CD4-positive, alpha-beta T cell treated with Interleukin-15 for 4 hours (primary cell): ENCODE measurements around the gene BLOC1S5.
"Not testable (repeated sequence)": the region's sequence is repeated elsewhere in the genome, so short reads cannot be mapped to it uniquely, and the experiment has no call there.

Source experiments
- DNase-seq: peaks from one replicate; pipeline ENCODE4 v3.0.0-alpha.2; 2020; ENCODE audit warnings: low spot score

The BLOC1S5 gene

DNA sequence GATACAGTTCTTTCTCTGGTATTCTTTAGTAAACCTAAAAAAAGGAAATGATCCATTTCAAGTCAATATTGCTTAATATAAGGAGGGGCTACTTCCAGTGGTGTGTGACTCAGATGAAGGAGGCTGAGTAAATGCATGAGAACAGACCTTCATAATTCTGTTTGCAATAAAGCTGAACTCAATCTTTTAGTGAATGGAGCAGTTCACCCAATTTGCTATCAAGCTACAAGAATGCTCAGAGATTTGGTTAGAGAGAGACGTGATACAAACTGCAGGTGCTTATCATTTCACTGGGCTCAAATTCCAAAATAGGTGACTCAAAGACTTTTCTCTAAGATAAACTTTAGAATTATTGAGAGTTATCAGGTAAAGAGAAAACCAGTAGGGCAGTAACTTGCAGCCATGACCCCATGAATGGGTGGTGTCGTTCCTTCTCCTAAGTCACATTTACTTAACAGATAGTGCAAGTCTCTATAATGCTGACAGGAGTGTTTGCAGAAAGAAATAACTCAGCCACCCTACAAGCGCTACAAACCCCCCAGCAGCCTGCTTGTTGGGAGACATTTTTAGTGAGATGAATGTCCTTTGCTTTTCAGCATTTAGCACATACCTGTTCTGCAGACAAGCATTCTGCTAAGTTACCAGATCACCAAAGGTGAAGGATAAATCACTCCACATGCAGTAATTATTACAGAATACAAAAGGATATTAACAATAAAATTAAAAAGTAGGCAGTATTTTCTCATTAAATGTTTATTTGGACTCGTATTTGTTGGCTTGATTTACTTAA is 16.4 kb upstream of the BLOC1S5 start:
- no peak for DNase-seq

- DNase-seq, result no peak
These were observed 14.9 kb upstream of the BLOC1S5 start for GRCh38 chr6:8079126-8079525.

DNA sequence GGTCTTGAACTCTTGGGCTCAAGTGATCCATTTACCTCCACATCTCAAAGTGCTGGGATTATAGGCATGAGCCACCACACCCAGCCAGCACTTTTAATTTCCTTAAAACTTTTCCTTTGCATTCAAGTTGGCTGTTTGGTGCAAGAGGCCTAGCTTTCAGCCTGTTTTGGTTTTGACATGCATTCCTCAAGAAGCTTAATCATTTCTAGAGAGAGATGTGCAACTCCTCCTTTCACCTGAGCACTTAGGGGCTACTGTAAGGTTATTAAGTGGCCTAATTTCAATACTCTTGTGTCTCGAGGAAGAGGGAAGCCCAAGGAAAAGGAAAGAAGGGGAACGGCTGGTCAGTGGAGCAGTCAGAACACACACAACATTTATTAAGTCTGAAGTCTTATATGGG is 13.8 kb upstream of the BLOC1S5 start:
- DNase-seq, result no peak

DNA sequence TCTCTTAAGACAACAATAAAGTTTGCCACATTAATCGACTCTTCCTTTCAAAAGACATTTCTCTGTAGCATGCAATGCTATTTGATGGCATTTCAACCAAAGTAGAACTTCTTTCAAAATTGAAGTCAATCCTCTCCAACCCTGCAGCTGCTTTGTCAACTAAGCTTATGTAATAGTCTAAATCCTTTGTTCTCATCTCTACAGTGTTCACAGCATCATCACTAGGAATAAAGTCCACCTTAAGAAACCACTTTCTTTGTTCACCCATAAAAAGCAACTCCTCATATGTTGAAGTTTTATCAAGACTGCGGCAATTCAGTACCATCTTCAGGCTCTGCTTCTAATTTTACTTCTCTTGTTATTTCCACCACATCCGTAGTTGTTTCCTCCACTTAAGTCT is 11.5 kb upstream of the BLOC1S5 start:
- no peak for DNase-seq

- no peak for DNase-seq
These were observed 11.0 kb upstream of the BLOC1S5 start for GRCh38 chr6:8075185-8075584.

GRCh38 chr6:8074213-8074612 is 10.0 kb upstream of the BLOC1S5 start:
- DNase-seq, result no peak

DNA sequence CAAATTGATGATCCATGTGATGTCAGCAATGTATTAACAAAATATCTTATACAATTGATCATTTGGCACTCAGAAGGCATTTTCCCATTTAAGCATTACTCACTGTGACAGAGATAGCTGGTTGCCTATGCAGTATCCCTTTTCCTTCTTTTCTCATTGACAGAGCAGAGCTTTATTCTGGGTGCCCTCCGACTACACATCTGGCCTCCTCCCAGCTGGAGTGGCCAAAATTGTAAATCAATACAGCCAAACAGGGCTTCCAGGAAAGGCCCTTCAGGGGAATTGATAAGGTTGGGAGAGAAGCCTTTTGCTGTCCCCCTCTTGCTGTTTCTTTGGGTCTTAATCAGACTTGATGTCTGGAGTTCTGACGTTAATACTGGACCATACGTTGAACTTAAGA is 9.6 kb upstream of the BLOC1S5 start:
- no peak for DNase-seq

- DNase-seq, result no peak
These were observed 6.5 kb upstream of the BLOC1S5 start for GRCh38 chr6:8070718-8071117.

DNA sequence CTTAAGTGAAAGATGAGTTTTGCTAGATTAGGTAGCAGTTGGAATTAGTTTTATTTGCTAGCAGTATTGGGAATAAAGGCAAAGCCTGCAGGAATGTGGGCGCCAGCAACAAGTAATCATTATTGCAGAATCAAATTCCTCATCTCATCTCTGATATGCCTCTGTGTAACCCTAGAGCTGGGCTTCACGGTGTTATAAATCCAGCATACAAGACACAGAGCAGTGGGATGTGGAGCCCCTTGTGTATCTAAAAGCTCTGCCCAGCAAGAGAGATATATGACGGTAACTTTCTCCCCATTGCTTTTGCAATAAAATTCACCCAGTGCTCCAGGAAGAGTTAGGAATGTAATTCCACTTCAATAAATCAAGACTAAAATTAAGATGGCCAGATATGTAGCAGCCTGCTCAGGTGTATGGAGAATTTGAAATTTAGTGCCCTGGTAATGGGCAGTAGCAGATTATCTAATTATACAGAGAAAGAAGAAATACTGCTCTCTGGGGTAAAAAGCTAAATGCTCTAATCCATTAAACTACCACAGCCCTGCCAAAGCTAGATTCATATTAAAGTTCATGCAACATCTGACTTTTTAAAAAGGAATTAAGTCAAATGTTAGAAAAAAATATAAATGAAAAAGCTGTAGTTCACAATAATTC is 5.6 kb upstream of the BLOC1S5 start:
- DNase-seq, result no peak

DNA sequence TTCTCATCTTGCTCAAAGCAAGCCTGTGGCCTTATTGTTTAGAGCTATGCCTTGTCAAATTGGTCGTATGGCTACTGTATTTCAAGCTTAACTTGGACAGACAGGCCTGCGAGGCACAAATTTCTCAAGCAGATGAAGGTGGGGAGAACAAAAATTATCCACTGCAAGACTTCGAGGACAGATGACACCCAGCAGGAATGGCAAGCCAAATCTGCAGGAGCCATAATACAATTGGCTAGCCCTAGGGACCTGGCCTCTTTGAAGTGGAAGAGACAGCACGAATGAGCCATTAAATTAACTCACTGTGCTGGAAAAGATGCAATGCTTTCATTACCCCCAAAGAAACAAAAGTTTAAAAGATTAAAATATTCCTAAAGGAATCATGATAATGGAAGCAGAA is 5.0 kb upstream of the BLOC1S5 start:
- no peak for DNase-seq

- no peak for DNase-seq
These were observed 1.9 kb upstream of the BLOC1S5 start for GRCh38 chr6:8066108-8066507.

DNA sequence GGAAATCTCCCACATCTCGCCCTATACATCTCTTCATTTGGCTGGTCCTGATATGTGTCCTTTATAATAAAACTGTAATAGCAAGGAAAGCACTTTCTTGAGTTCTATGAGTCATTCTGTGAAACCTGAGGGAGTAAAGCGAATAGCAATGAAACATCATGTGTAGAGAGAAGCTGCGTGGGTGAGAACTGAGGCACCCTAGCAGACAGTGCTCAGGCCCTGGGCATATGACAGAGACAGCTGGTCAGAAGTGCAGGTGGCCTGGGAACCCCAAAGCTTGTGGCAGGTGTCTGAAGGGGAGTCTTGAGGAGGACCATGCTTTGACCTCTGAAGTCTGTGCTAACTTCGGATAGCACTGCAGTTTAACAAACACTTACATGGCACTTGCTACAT is 1.3 kb upstream of the BLOC1S5 start:
- DNase-seq, result no peak

- no peak for DNase-seq
These were observed 689 bp upstream of the BLOC1S5 start for GRCh38 chr6:8064638-8065518.

GRCh38 chr6:8061736-8062135 is 2.5 kb downstream of the BLOC1S5 start:
- DNase-seq, result no peak

DNA sequence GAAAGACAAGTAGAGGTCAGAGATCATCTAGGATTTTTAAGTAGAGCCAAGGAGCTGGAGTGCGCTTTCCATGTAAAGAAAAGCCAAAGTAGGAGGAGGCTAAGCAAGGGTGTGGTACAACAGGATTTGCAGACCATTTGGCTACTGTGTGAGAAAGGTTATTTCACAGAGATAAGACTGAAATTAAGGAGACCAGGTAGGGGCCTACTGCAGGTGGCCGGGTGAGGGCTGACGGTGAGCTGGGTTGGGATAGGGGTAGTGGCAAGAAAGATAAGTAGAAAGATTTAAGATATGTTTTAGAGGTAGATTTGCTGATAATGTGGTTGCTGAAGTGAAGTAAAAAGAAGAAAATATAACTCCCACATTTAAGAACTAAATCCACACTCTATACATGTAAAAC is 3.8 kb downstream of the BLOC1S5 start:
- DNase-seq, result no peak

DNA sequence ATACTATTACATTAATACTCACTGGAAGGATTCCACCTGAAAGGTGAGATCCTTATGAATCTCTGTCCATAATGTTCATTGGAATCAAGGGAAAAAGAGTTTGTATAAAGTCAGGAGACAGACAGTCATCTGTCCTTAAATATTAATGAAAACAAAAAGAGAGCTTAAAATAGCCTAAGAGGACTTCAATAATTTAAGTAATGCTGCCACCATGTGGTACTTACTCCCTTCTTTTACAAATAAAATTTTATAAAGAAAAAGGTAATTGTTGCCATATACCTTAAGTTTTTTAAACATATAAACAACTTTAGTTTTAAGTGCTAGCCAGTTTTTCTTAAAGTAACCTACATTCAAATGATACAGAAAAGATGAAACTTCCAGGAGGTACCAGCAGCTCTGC is 5.1 kb downstream of the BLOC1S5 start:
- no peak for DNase-seq

DNA sequence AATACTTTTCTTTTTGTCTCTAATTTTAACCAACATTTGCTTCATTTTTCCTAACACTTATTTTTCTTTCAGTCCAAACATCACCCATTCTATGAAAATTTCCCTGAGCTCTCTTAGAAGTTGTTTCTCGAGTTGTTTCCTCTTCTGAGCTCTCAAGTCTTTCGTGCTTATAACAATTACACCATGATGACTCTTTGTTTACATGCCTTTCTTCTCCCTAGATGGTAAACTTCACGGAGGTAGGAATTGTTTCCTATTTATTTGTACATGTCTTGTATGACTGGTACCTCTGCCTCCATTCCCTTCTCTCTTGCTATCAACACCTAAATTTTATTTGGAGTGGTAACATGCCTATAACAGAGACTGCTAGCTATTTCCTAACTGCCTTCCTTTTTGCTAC is 6.4 kb downstream of the BLOC1S5 start:
- DNase-seq, result no peak

GRCh38 chr6:8057263-8057662 is 6.9 kb downstream of the BLOC1S5 start:
- no peak for DNase-seq

GRCh38 chr6:8054276-8054675 is 9.9 kb downstream of the BLOC1S5 start:
- DNase-seq, result no peak

DNA sequence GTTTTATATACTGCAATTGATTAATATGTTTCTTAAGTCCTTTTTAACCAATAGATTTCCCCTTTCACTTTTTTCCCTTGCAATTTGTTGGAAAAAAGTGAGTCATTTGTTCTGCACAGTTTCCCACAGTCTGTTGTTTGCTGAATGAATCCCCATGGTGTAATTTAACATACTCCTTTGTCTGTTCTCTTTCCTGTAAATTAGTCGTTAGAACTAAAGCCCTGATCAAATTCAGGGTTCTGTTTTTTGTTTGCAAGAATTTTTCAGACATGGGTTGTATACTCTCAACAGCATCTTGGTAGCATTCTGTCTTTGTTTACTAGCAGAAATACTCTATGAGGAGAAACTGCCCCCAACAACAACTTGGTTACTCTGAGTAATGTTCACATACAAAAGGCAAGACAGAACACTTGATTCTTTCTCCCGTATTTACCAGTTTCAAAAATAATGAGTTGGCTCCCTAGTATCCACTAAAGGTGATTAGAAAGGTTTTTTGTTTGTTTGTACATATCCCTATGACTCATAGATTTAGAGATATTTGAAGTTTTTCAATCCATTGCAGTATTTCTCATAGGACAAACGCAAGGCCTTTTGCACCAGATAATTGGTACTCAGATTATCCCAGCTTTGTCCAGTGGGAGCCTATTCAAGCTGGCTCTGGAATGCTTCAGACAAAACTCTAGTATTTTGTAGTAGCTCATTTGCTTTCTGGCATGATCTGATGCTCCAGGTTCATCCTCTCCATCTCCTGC is 16.5 kb downstream of the BLOC1S5 start:
- DNase-seq, result no peak

- DNase-seq, result not testable (repeated sequence)
These were observed 18.4 kb downstream of the BLOC1S5 start for GRCh38 chr6:8045769-8046168.

GRCh38 chr6:8043221-8043620 is 21.0 kb downstream of the BLOC1S5 start:
- no peak for DNase-seq
